ENCODE measurements around the gene ERC1.
"Not testable (repeated sequence)": the region's sequence is repeated elsewhere in the genome, so short reads cannot be mapped to it uniquely, and the experiment has no call there.

The ERC1 gene

GRCh38 chr12:1329784-1330476 lies 338.9 kb downstream of the ERC1 start:
- no peak for DNase-seq

GRCh38 chr12:1330477-1330827 lies 339.4 kb downstream of the ERC1 start:
- DNase-seq = no peak

- DNase-seq = no peak
Observed at GRCh38 chr12:1332327-1332726, 341.3 kb downstream of the ERC1 start.

GRCh38 chr12:1338483-1339177 lies 347.6 kb downstream of the ERC1 start:
- no peak for DNase-seq

GRCh38 chr12:1339178-1339541 lies 348.1 kb downstream of the ERC1 start:
- not testable (repeated sequence) for DNase-seq

- no peak for DNase-seq
Observed at GRCh38 chr12:1339618-1340319, 348.7 kb downstream of the ERC1 start.

- DNase-seq = not testable (repeated sequence)
Observed at GRCh38 chr12:1341270-1341669, 350.2 kb downstream of the ERC1 start.

- DNase-seq = no peak
Observed at GRCh38 chr12:1343422-1343821, 352.4 kb downstream of the ERC1 start.

- DNase-seq = no peak
Observed at GRCh38 chr12:1344245-1344644, 353.2 kb downstream of the ERC1 start.

GRCh38 chr12:1346126-1346525 lies 355.1 kb downstream of the ERC1 start:
- DNase-seq = no peak

- no peak for DNase-seq
Observed at GRCh38 chr12:1347294-1347693, 356.3 kb downstream of the ERC1 start.

GRCh38 chr12:1348606-1349005 lies 357.6 kb downstream of the ERC1 start:
- DNase-seq = no peak

- no peak for DNase-seq
Observed at GRCh38 chr12:1350055-1350933, 359.3 kb downstream of the ERC1 start.

- no peak for DNase-seq
Observed at GRCh38 chr12:1350934-1351240, 359.9 kb downstream of the ERC1 start.

- no peak for DNase-seq
Observed at GRCh38 chr12:1351926-1352325, 360.9 kb downstream of the ERC1 start.

- no peak for DNase-seq
Observed at GRCh38 chr12:1353451-1353850, 362.4 kb downstream of the ERC1 start.

- DNase-seq = no peak
Observed at GRCh38 chr12:1355396-1355795, 364.4 kb downstream of the ERC1 start.

- not testable (repeated sequence) for DNase-seq
Observed at GRCh38 chr12:1355871-1356270, 364.8 kb downstream of the ERC1 start.

GRCh38 chr12:1356285-1356684 lies 365.3 kb downstream of the ERC1 start:
- DNase-seq = no peak

GRCh38 chr12:1357171-1357570 lies 366.1 kb downstream of the ERC1 start:
- DNase-seq = no peak

GRCh38 chr12:1357711-1358110 lies 366.7 kb downstream of the ERC1 start:
- no peak for DNase-seq

GRCh38 chr12:1360441-1361210 lies 369.6 kb downstream of the ERC1 start:
- DNase-seq = no peak

Measured in activated CD4-positive, alpha-beta T cell treated with anti-CD3 and anti-CD28 coated beads, Interleukin-2, Interleukin-6, amounts not matched to agents 100 ng/mL and 50 ng/mL, durations not matched to agents 16 hours and 8 hours (primary cell).